ENCODE results near the gene ENTPD2. TPM values are rescaled to one million over a fixed set of nuclear protein-coding genes. Genes with fewer than 3 reads are reported as not detected.

The ENTPD2 gene
- polyA plus RNA-seq, 1 experiment, result not detected

GRCh38 chr9:137012694-137013570, 40.9 kb downstream of the ENTPD2 start:
- Histone ChIP-seq H3K4me3 (ENCODE audit: low read depth, low read length) (no peak overlapping the region), H3K27me3 (ENCODE audit: control insufficient read depth, insufficient read depth, low read length) (no peaks in the 10 kb centered on the region), H3K9me3 (ENCODE audit: control insufficient read depth, insufficient read depth, low read length) (peaks cover 57% of the 10 kb centered on the region), H3K27ac (ENCODE audit: low read depth, low read length) (no peak overlapping the region)
- ChIA-PET CTCF (no interaction called here), POLR2A (no interaction called here)
- no peak for DNase-seq (ENCODE audit: low read depth, low spot score)
- TF ChIP-seq CTCF (IDR thresholded peaks at IDR 0.05; ENCODE audit: low read depth, low read length), result no peak

GRCh38 chr9:137011907-137012675, 41.8 kb downstream of the ENTPD2 start:
- POLR2A ChIA-PET, result interaction anchor here (0.7 kb wide), 1 partner anchor 63 kb away, joined by 3 read pairs; no protein-coding TSS in a partner anchor
- no peak for TF ChIP-seq CTCF (IDR thresholded peaks at IDR 0.05; ENCODE audit: low read depth, low read length)
- CTCF ChIA-PET, result no interaction called here
- no peak overlapping the region for H3K27ac ChIP-seq (ENCODE audit: low read depth, low read length)
- H3K4me3 ChIP-seq (ENCODE audit: low read depth, low read length), result no peak overlapping the region
- H3K27me3 ChIP-seq (ENCODE audit: control insufficient read depth, insufficient read depth, low read length), result no peaks in the 10 kb centered on the region
- DNase-seq (ENCODE audit: low read depth, low spot score), result no peak
- H3K9me3 ChIP-seq (ENCODE audit: control insufficient read depth, insufficient read depth, low read length), result peaks cover 49% of the 10 kb centered on the region

- CTCF ChIA-PET, result no interaction called here
Observed at GRCh38 chr9:137011156-137011555, 42.7 kb downstream of the ENTPD2 start.

GRCh38 chr9:137009938-137010732, 43.7 kb downstream of the ENTPD2 start:
- no peak for DNase-seq (ENCODE audit: low read depth, low spot score)
- H3K27ac ChIP-seq (ENCODE audit: low read depth, low read length), result no peak overlapping the region
- no peak for TF ChIP-seq CTCF (IDR thresholded peaks at IDR 0.05; ENCODE audit: low read depth, low read length)
- no peak overlapping the region for H3K4me3 ChIP-seq (ENCODE audit: low read depth, low read length)
- H3K27me3 ChIP-seq (ENCODE audit: control insufficient read depth, insufficient read depth, low read length), result no peaks in the 10 kb centered on the region
- CTCF ChIA-PET, result interaction anchor here (0.6 kb wide), 1 partner anchor 170 kb away, joined by 3 read pairs; no protein-coding TSS in a partner anchor
- peaks cover 39% of the 10 kb centered on the region; the same call in 1 of the 2 replicates for H3K9me3 ChIP-seq (ENCODE audit: control insufficient read depth, insufficient read depth, low read length)
- POLR2A ChIA-PET, result no interaction called here

More at GRCh38 chr9:137011156-137011555, 42.7 kb downstream of the ENTPD2 start:
- POLR2A ChIA-PET, result no interaction called here
- no peak for TF ChIP-seq CTCF (IDR thresholded peaks at IDR 0.05; ENCODE audit: low read depth, low read length)
- H3K9me3 ChIP-seq (ENCODE audit: control insufficient read depth, insufficient read depth, low read length), result peaks cover 40% of the 10 kb centered on the region
- H3K27ac ChIP-seq (ENCODE audit: low read depth, low read length), result no peak overlapping the region
- H3K4me3 ChIP-seq (ENCODE audit: low read depth, low read length), result no peak overlapping the region
- DNase-seq (ENCODE audit: low read depth, low spot score), result no peak
- H3K27me3 ChIP-seq (ENCODE audit: control insufficient read depth, insufficient read depth, low read length), result no peaks in the 10 kb centered on the region

Data from AG04450 (cell line).